HepG2 (cell line): ENCODE measurements around the gene PACS2. TPM values are rescaled to one million over a fixed set of nuclear protein-coding genes. Genes with fewer than 3 reads are reported as not detected.
A peak's percentile ranks its signal among the peaks of the same experiment; 100 is the strongest.

Experiments
- ARNT2 ChIP-seq: sonication (generic); formaldehyde crosslinking; IDR thresholded peaks from 2 replicates; pipeline ENCODE4 v1.8.0; 2022; ENCODE audit warnings: mild to moderate bottlenecking, low read depth, missing genetic modification reagents, moderate library complexity
- CBFB ChIP-seq: sonication (generic); formaldehyde crosslinking; IDR thresholded peaks from 2 replicates; pipeline ENCODE4 v1.4.0; 2020; ENCODE audit warnings: missing genetic modification reagents
- JUNB ChIP-seq: sonication (generic); formaldehyde crosslinking; IDR thresholded peaks from 2 replicates; pipeline ENCODE4 v1.8.0; 2022; ENCODE audit warnings: missing genetic modification reagents, mild to moderate bottlenecking, borderline replicate concordance
- MTA1 ChIP-seq: sonication (generic); formaldehyde crosslinking; IDR thresholded peaks from 2 replicates; pipeline ENCODE4 v1.4.0; 2020; ENCODE audit warnings: missing genetic modification reagents, mild to moderate bottlenecking, borderline replicate concordance
- NCOA5 ChIP-seq: sonication (generic); formaldehyde crosslinking; IDR thresholded peaks from 2 replicates; pipeline ENCODE4 v1.4.0; 2020; ENCODE audit warnings: missing genetic modification reagents
- NFYC ChIP-seq: IDR thresholded peaks from 2 replicates; pipeline ENCODE4 v1.6.1; 2016; ENCODE audit warnings: missing genetic modification reagents, missing compliant biosample characterization
- RAD51 ChIP-seq: fragments of 450-650 bp; IDR thresholded peaks from 2 replicates; pipeline ENCODE4 v1.6.1; 2016; ENCODE audit warnings: borderline replicate concordance
- TRIM24 ChIP-seq: sonication (generic); formaldehyde crosslinking; IDR thresholded peaks from 2 replicates; pipeline ENCODE4 v1.8.0; 2022; ENCODE audit warnings: mild to moderate bottlenecking, missing genetic modification reagents
- XBP1 ChIP-seq: sonication (generic); formaldehyde crosslinking; IDR thresholded peaks from 2 replicates; pipeline ENCODE4 v1.5.0; 2020; ENCODE audit warnings: missing genetic modification reagents
- ZNF20 ChIP-seq: sonication (generic); formaldehyde crosslinking; IDR thresholded peaks from 2 replicates; pipeline ENCODE4 v1.4.0; 2020; ENCODE audit warnings: mild to moderate bottlenecking, moderate library complexity, missing genetic modification reagents
- ZNF432 ChIP-seq: sonication (generic); formaldehyde crosslinking; IDR thresholded peaks from 2 replicates; pipeline ENCODE4 v1.5.0; 2020; ENCODE audit warnings: missing genetic modification reagents, mild to moderate bottlenecking, borderline replicate concordance
- ZNF496 ChIP-seq: sonication (generic); formaldehyde crosslinking; IDR thresholded peaks from 2 replicates; pipeline ENCODE4 v1.8.1; 2023; ENCODE audit warnings: mild to moderate bottlenecking, moderate library complexity, missing genetic modification reagents; ENCODE audit not compliant: insufficient replicate concordance
- ZNF546 ChIP-seq: sonication (generic); formaldehyde crosslinking; conservative IDR thresholded peaks from 2 replicates; pipeline ENCODE4 v1.8.1; 2023; ENCODE audit warnings: mild to moderate bottlenecking, missing genetic modification reagents
- ZNF737 ChIP-seq: sonication (generic); formaldehyde crosslinking; IDR thresholded peaks from 2 replicates; pipeline ENCODE4 v1.5.0; 2020; ENCODE audit warnings: missing genetic modification reagents, mild to moderate bottlenecking, borderline replicate concordance
- ZSCAN12 ChIP-seq: sonication (generic); formaldehyde crosslinking; IDR thresholded peaks from 2 replicates; pipeline ENCODE4 v1.9.0; 2021; ENCODE audit warnings: mild to moderate bottlenecking, missing genetic modification reagents
- polyA plus RNA-seq, 8 experiments: library from polyadenylated mRNA; depleted of rRNA in 3 of 8; stranded (reverse) in 7 of 8; unstranded in 1 of 8; fragments of >200 nt; fragmentation: Illumina TruSeq in 4 of 8; extraction: Trizol in 4 of 8; gene quantifications; 2 replicates each; pipeline versions ENCODE4 v1.2.1 to v1.2.3, GENCODE V29; 2011 to 2016; ENCODE audit warnings: low read depth in 4 of 8, missing spikeins in 1 of 8, mixed read lengths in 1 of 8; ENCODE audit not compliant: insufficient read depth in 1 of 8
- total RNA-seq, 5 experiments: library from RNA; depleted of rRNA; stranded (reverse); fragments of >200 nt; fragmentation: Illumina TruSeq; extraction: Trizol; gene quantifications; 2 replicates each; pipeline ENCODE4 v1.2.3, GENCODE V29; 2016; ENCODE audit warnings: low read depth in 1 of 5
- TF ChIP-seq, protein P1 (sequence below): sonication (generic); formaldehyde crosslinking; IDR thresholded peaks from 2 replicates; pipeline ENCODE4 v1.4.0; 2020; ENCODE audit warnings: mild to moderate bottlenecking, missing genetic modification reagents
- TF ChIP-seq, protein P2 (sequence below): sonication (generic); formaldehyde crosslinking; IDR thresholded peaks from 2 replicates; pipeline ENCODE4 v1.5.0; 2020; ENCODE audit warnings: missing genetic modification reagents, mild to moderate bottlenecking, borderline replicate concordance

PACS2 gene
- total and polyA plus RNA-seq, 2 of the 13 experiments (the other 11 are each of a cell fraction or from before 2014, with no cell fraction given): 23.6 to 27.6 TPM

DNA sequence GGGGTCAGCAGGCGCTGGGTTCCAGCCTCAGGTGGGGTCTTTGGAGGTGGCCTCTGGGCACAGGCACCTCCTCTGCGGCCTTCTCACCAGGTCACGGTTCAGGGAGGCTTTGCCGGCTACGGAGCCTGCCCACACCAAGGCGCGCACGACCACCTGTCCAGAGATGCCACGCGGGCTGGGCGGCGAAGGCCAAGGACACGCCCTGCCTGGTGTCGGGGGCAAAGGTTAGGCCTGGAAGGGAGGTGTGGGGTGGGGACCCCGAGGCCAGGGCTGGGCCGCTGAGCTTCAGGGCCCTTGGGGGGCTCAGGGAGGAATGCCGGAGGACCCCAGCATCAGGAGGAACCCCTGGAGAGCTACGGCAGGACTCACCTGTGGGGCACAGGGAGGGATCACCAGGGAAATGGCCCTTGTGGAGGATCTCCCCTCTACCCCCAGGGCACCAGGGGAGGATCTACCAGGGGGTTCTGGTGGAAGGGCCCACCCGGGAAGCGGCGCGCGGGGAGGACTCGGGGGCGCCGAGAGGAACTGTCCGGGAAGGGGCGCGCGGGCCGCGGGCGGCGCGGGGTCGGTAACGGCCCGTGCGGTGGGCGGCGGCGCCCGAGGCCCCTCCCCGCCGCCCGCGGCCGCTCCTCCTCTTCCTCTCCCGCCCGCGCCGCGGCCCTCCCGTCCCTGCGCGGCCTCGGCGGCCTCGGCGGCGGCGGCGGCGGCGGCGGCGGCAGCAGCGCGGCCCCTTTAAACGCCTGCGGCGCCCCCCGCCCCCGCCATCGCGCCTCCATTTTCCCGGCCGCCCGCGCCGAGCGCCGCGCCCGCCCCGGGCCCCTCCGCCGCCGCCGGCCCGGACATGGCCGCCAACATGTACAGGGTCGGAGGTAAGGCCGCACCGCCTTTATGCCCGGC lies 104.9 kb downstream of the PACS2 start, which contains the start of gene MTA1 (continued):
- no peak for TF ChIP-seq ZNF432 (CRISPR knock-in tag)
- TF ChIP-seq ARNT2 (CRISPR knock-in tag): peak; percentile 65; the same call in 1 of the 2 replicates
- TF ChIP-seq, protein P1, sequence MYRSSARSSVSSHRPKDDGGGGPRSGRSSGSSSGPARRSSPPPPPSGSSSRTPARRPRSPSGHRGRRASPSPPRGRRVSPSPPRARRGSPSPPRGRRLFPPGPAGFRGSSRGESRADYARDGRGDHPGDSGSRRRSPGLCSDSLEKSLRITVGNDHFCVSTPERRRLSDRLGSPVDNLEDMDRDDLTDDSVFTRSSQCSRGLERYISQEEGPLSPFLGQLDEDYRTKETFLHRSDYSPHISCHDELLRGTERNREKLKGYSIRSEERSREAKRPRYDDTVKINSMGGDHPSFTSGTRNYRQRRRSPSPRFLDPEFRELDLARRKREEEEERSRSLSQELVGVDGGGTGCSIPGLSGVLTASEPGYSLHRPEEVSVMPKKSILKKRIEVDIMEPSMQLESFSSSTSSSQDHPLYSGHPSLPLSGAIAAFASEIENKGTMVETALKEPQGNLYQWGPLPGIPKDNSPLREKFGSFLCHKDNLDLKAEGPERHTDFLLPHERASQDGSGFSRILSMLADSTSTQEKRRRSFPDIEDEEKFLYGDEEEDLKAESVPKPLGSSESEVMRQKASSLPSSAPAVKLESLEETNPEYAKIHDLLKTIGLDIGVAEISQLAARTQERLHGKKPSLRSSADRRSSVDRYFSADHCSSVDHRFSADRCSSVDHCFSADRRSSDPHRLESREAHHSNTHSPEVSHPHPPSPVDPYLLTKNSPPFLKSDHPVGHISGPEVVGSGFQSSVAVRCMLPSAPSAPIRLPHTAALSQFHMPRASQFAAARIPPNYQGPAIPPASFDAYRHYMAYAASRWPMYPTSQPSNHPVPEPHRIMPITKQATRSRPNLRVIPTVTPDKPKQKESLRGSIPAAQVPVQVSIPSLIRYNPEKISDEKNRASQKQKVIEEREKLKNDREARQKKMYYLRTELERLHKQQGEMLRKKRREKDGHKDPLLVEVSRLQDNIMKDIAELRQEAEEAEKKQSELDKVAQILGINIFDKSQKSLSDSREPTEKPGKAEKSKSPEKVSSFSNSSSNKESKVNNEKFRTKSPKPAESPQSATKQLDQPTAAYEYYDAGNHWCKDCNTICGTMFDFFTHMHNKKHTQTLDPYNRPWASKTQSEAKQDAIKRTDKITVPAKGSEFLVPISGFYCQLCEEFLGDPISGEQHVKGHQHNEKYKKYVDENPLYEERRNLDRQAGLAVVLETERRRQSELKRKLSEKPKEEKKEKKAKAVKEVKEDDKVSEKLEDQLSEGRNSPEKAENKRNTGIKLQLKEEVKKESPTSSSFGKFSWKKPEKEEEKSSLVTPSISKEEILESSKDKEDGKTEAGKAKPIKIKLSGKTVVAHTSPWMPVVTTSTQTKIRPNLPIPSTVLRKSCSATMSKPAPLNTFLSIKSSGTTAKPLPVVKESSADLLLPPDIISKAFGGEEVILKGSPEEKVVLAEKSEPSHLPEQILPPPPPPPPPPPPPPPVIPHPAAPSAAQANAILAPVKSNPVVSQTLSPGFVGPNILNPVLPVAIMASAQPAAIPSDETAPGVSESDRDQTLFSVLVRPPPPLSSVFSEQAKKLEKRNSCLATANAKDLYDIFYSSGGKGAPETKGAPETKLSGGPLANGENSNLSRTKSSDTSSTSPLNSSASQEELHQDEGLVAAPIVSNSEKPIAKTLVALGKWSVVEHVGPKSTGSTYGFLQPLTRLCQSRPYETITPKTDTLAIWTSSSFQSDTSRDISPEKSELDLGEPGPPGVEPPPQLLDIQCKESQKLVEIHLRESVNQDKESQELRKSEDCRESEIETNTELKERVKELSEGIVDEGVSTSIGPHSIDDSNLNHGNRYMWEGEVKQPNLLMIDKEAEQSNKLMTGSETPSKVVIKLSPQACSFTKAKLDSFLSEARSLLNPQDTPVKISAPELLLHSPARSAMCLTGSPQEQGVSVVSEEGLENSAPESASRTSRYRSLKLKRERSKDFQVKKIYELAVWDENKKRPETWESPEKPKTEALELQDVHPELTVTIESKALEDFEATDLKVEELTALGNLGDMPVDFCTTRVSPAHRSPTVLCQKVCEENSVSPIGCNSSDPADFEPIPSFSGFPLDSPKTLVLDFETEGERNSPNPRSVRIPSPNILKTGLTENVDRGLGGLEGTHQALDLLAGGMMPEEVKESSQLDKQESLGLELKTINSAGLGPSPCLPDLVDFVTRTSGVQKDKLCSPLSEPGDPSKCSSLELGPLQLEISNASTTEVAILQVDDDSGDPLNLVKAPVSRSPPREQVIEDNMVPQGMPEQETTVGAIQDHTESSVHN: no peak
- no peak for TF ChIP-seq TRIM24 (CRISPR knock-in tag)
- no peak for TF ChIP-seq NCOA5 (CRISPR knock-in tag)
- TF ChIP-seq NFYC (CRISPR knock-in tag): peak; percentile 36; the same call in 1 of the 2 replicates
- no peak for TF ChIP-seq CBFB (CRISPR knock-in tag)
- no peak for TF ChIP-seq RAD51
- TF ChIP-seq ZNF496 (CRISPR knock-in tag): no peak
- TF ChIP-seq, protein P2, sequence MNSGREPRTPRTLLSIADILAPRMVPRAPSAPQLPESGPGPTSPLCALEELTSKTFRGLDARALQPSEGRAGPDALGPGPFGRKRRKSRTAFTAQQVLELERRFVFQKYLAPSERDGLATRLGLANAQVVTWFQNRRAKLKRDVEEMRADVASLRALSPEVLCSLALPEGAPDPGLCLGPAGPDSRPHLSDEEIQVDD (CRISPR knock-in tag): no peak
- no peak for TF ChIP-seq ZNF737
- TF ChIP-seq MTA1 (CRISPR knock-in tag): peak; percentile 83; the same call in 1 of the 2 replicates
- no peak for TF ChIP-seq ZNF20 (CRISPR knock-in tag)
- TF ChIP-seq JUNB (CRISPR knock-in tag): no peak
- TF ChIP-seq ZSCAN12 (CRISPR knock-in tag): no peak
- no peak for TF ChIP-seq XBP1 (CRISPR knock-in tag)
- TF ChIP-seq ZNF546 (CRISPR knock-in tag): no peak; the same call in 1 of the 2 replicates
- TF ChIP-seq, all 625 proteins: peak for 259
